ENCODE results near the gene STX4.
A peak's percentile ranks its signal among the peaks of the same experiment; 100 is the strongest.
"Not testable (repeated sequence)": the region's sequence is repeated elsewhere in the genome, so short reads cannot be mapped to it uniquely, and the experiment has no call there.

Gene STX4

GRCh38 chr16:31010585-31011325 lies 22.6 kb upstream of the STX4 start, which contains the start of gene STX1B:
TSS of gene STX1B (minus strand) at chr16:31010638. CDS start at chr16:31010396, 242 bp downstream.
- no peak for DNase-seq (ENCODE audit: low read depth, low spot score)
- TF ChIP-seq CTCF (IDR thresholded peaks at IDR 0.05; ENCODE audit: insufficient read depth, low read length, missing control alignments), result no peak
- ChIA-PET POLR2A (no interaction called here), CTCF (interaction anchor here (0.8 kb wide), 1 partner anchor 12 kb away, joined by 4 read pairs; no protein-coding TSS in a partner anchor)
- peak within 1 kb of the TSS; percentile 57 for H3K4me3 ChIP-seq (ENCODE audit: low read depth, low read length)

DNA sequence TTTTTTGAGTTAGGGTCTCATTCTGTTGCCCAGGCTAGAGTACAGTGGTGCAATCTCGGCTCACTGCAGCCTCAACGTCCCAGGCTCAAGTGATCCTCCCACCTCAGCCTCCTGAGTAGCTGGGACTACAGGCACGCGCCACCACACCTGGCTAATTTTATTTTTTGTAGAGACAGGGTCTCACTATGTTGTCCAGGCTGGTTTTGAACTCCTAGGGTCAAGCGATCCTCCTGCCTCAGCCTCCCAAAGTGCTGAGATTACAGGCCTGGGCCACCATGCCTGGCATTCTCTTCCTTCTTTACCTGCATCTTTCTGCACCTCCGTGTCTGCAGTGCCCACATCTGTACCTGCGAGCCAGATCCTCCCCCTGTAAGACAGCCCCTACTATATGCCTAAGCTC lies 21.5 kb upstream of the STX4 start:
- H3K4me3 ChIP-seq (ENCODE audit: low read depth, low read length); DNase-seq (ENCODE audit: low read depth, low spot score): not testable (repeated sequence)
- POLR2A ChIA-PET, result interaction anchor here (0.8 kb wide), 1 partner anchor 14 kb away, joined by 3 read pairs; no protein-coding TSS in a partner anchor
- CTCF ChIA-PET, result interaction anchor here (1.3 kb wide), 1 partner anchor 9 kb away, joined by 3 read pairs; no protein-coding TSS in a partner anchor

- POLR2A ChIA-PET; H3K4me3 ChIP-seq (ENCODE audit: low read depth, low read length); DNase-seq (ENCODE audit: low read depth, low spot score): not testable (repeated sequence)
- CTCF ChIA-PET, result interaction anchor here (1.1 to 1.3 kb wide), 2 partner anchors 10 to 11 kb away, joined by 3 read pairs; no protein-coding TSS in a partner anchor
Measured at GRCh38 chr16:31013292-31013691, 20.1 kb upstream of the STX4 start.

DNA sequence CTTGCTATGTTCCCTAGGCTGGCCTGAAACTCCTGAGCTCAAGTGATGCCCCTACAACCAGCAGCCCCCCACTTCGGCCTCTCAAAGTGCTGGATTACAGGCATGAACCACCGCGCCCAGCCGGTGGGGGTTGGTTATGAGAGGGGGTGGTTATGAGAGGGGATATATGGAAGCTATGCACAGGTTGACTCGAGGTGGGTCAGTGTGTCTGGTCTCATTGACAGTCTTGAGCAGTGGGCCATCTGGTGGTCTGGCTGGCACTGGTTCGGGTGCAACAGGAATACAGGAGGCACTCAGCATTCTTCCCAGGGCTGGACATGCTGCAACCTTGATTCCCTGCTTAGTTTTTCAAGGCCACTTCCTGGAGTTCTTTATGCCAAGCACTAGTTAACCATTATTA lies 17.3 kb upstream of the STX4 start:
- ChIA-PET POLR2A (no interaction called here), CTCF (no interaction called here)
- DNase-seq (ENCODE audit: low read depth, low spot score), result no peak
- no peak for TF ChIP-seq CTCF (IDR thresholded peaks at IDR 0.05; ENCODE audit: insufficient read depth, low read length, missing control alignments)
- H3K4me3 ChIP-seq (ENCODE audit: low read depth, low read length), result no peak overlapping the region

- CTCF ChIA-PET, POLR2A ChIA-PET: not testable (repeated sequence)
Measured at GRCh38 chr16:31017756-31018155, 15.6 kb upstream of the STX4 start.

GRCh38 chr16:31020536-31020935 lies 12.8 kb upstream of the STX4 start:
- CTCF ChIA-PET, result no interaction called here
- no peak for DNase-seq (ENCODE audit: low read depth, low spot score)
- POLR2A ChIA-PET, result no interaction called here

More at GRCh38 chr16:31017756-31018155, 15.6 kb upstream of the STX4 start:
- not testable (repeated sequence) for DNase-seq (ENCODE audit: low read depth, low spot score); H3K4me3 ChIP-seq (ENCODE audit: low read depth, low read length)

DNA sequence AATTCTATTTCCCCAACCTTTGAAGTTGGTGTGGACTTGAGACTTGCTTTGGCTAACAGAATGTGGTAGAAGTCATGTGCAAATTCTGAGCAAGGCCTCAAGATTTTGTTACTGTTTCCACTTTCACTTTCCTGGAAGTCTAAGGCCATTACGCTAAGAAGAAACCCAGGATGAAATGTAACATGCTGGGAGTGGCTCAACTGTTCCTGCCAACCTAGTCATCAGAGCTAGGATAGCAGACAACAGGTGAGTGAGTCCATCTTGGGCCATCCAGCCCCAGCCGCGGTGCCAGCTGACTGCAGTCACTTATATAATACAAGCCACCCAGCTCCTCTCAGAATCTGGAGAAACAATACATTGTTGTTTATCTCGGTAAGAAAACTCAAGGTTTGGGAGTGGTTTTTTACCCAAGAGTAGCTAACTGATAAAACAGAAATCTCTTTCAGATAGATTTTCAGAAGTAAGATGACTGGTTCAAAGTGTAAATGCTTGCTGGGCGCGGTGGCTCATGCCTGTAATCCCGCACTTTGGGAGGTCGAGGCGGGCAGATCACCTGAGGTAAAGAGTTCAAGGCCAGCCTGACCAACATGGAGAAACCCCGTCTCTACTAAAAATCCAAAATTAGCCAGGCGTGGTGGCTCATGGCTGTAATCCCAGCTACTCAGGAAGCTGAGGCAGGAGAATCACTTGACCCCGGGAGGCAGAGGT lies 10.7 kb upstream of the STX4 start:
- CTCF ChIA-PET, result interaction anchor here (0.7 to 1.1 kb wide), 3 partner anchors 9 to 39 kb away, joined by 3 to 4 read pairs (median 4); partner anchors contain the start of gene HSD3B7
- no peak for DNase-seq (ENCODE audit: low read depth, low spot score)
- no peak overlapping the region for H3K4me3 ChIP-seq (ENCODE audit: low read depth, low read length)
- TF ChIP-seq CTCF (IDR thresholded peaks at IDR 0.05; ENCODE audit: insufficient read depth, low read length, missing control alignments), result no peak
- POLR2A ChIA-PET, result interaction anchor here (0.6 kb wide), 1 partner anchor 45 kb away, joined by 3 read pairs; no protein-coding TSS in a partner anchor

More at GRCh38 chr16:31020536-31020935, 12.8 kb upstream of the STX4 start:
- no peak overlapping the region for H3K4me3 ChIP-seq (ENCODE audit: low read depth, low read length)
- TF ChIP-seq CTCF (IDR thresholded peaks at IDR 0.05; ENCODE audit: insufficient read depth, low read length, missing control alignments), result no peak
